Right atrium auricular region (tissue), 2 donors: ENCODE data around the gene RANBP17. TPM values are rescaled to one million over a fixed set of nuclear protein-coding genes. Genes with fewer than 3 reads are reported as not detected.

Source experiments
- DNase-seq: peaks from one replicate; pipeline ENCODE4 v3.0.0-alpha.2; 2019; ENCODE audit warnings: low spot score
- H3K27ac ChIP-seq, 2 donors: fragments of 200-600 bp; sonication (generic); 1 replicate in 1 of 2; 2 replicates in 1 of 2; pipeline ENCODE4 v1.5.1; 2016 to 2019
- H3K27me3 ChIP-seq, 2 donors: fragments of 200-600 bp; sonication (generic); one replicate each; pipeline versions ENCODE4 v1.5.1 to v1.6.0; 2017 to 2019
- H3K36me3 ChIP-seq: fragments of 200-600 bp; sonication (generic); one replicate; pipeline ENCODE4 v1.5.1; 2016
- H3K4me1 ChIP-seq, 2 donors: fragments of 200-600 bp; sonication (generic); one replicate each; pipeline versions ENCODE4 v1.5.1 to v1.6.0; 2017 to 2019
- H3K4me3 ChIP-seq, 2 donors: fragments of 200-600 bp; sonication (generic); 1 replicate in 1 of 2; 2 replicates in 1 of 2; pipeline ENCODE4 v1.5.1; 2017 to 2019; ENCODE audit warnings: mild to moderate bottlenecking in 1 of 2, moderate library complexity in 1 of 2
- H3K9me3 ChIP-seq, 2 donors: fragments of 200-600 bp; sonication (generic); one replicate each; pipeline ENCODE4 v1.5.1; 2019
- CTCF ChIP-seq, 2 donors: fragments of 200-600 bp; sonication (generic); IDR thresholded peaks; one replicate each; pipeline ENCODE4 v1.5.1; 2019; ENCODE audit warnings: antibody characterized with exemption in 2 of 2
- total RNA-seq, 2 donors: library from RNA; depleted of rRNA; stranded (reverse); fragments of >200 nt; gene quantifications; one replicate each; pipeline ENCODE4 v1.1.0, GENCODE V29; 2016

The RANBP17 gene
- total RNA-seq, 2 donors from 2014 or later, result 1.4 to 3.6 TPM

- TF ChIP-seq CTCF (IDR thresholded peaks at IDR 0.05), result no peak
These were observed 411.5 kb downstream of the RANBP17 start for GRCh38 chr5:171272996-171273970.

GRCh38 chr5:171275841-171276544 lies 414.2 kb downstream of the RANBP17 start:
- Histone ChIP-seq H3K36me3 (no peaks in the 10 kb centered on the region), H3K4me3 (no peak overlapping the region), H3K27ac (no peak overlapping the region), H3K9me3 (no peaks in the 10 kb centered on the region), H3K27me3 (no peaks in the 10 kb centered on the region), H3K4me1 (no peaks in the 10 kb centered on the region)
- no peak for DNase-seq
- no peak for TF ChIP-seq CTCF (IDR thresholded peaks at IDR 0.05)

More at GRCh38 chr5:171272996-171273970, 411.5 kb downstream of the RANBP17 start:
- no peak for DNase-seq
- Histone ChIP-seq H3K4me3 (no peak overlapping the region), H3K27me3 (no peaks in the 10 kb centered on the region), H3K9me3 (no peaks in the 10 kb centered on the region), H3K36me3 (no peaks in the 10 kb centered on the region), H3K27ac (no peak overlapping the region), H3K4me1 (no peaks in the 10 kb centered on the region)

- H3K27ac ChIP-seq, result no peak overlapping the region
- H3K4me1 ChIP-seq, result no peaks in the 10 kb centered on the region
- H3K9me3 ChIP-seq, result no peaks in the 10 kb centered on the region
- H3K27me3 ChIP-seq, result no peaks in the 10 kb centered on the region
- no peak for DNase-seq
- H3K4me3 ChIP-seq, result no peak overlapping the region
- H3K36me3 ChIP-seq, result no peaks in the 10 kb centered on the region
- TF ChIP-seq CTCF (IDR thresholded peaks at IDR 0.05), result no peak
These were observed 421.9 kb downstream of the RANBP17 start for GRCh38 chr5:171283753-171284152.

GRCh38 chr5:171285465-171285864 lies 423.6 kb downstream of the RANBP17 start:
- TF ChIP-seq CTCF (IDR thresholded peaks at IDR 0.05), result no peak
- no peaks in the 10 kb centered on the region for H3K4me1 ChIP-seq
- H3K36me3 ChIP-seq, result no peaks in the 10 kb centered on the region
- no peaks in the 10 kb centered on the region for H3K9me3 ChIP-seq
- no peaks in the 10 kb centered on the region for H3K27me3 ChIP-seq
- H3K27ac ChIP-seq, result no peak overlapping the region
- H3K4me3 ChIP-seq, result no peak overlapping the region
- DNase-seq, result no peak

GRCh38 chr5:171288066-171288465 lies 426.2 kb downstream of the RANBP17 start:
- H3K27ac ChIP-seq, result no peak overlapping the region
- no peaks in the 10 kb centered on the region for H3K36me3 ChIP-seq
- no peak overlapping the region for H3K4me3 ChIP-seq
- H3K9me3 ChIP-seq, result no peaks in the 10 kb centered on the region
- no peak for TF ChIP-seq CTCF (IDR thresholded peaks at IDR 0.05)
- no peaks in the 10 kb centered on the region for H3K4me1 ChIP-seq
- DNase-seq, result no peak
- H3K27me3 ChIP-seq, result no peaks in the 10 kb centered on the region
